Suprapubic skin (tissue), 4 donors: ENCODE data around the gene PARN.
A peak's percentile ranks its signal among the peaks of the same experiment; 100 is the strongest.
"Not testable (repeated sequence)": the region's sequence is repeated elsewhere in the genome, so short reads cannot be mapped to it uniquely, and the experiment has no call there.

Experiments
- CTCF ChIP-seq, 2 donors: fragments of 200-600 bp in 1 of 2; fragments of 450-650 bp in 1 of 2; sonication (generic) in 1 of 2; IDR thresholded peaks; one replicate each; pipeline ENCODE4 v1.5.1; 2016 to 2019; ENCODE audit warnings: antibody characterized with exemption in 2 of 2, mild to moderate bottlenecking in 1 of 2, moderate library complexity in 1 of 2
- EP300 ChIP-seq: sonication (generic); formaldehyde crosslinking; IDR thresholded peaks from one replicate; pipeline ENCODE4 v1.6.1; 2017; ENCODE audit warnings: antibody characterized with exemption
- POLR2A ChIP-seq, 2 donors: fragments of 450-650 bp; IDR thresholded peaks; one replicate each; pipeline ENCODE4 v1.6.1; 2017; ENCODE audit warnings: antibody characterized with exemption in 2 of 2, mild to moderate bottlenecking in 2 of 2, moderate library complexity in 2 of 2
- POLR2AphosphoS5 ChIP-seq, 3 donors: sonication (generic); formaldehyde crosslinking; IDR thresholded peaks; one replicate each; pipeline ENCODE4 v1.6.1; 2017; ENCODE audit warnings: antibody characterized with exemption in 3 of 3

- TF ChIP-seq CTCF (IDR thresholded peaks at IDR 0.05); POLR2A (IDR thresholded peaks at IDR 0.05); EP300: not testable (repeated sequence)
- TF ChIP-seq POLR2AphosphoS5 (IDR thresholded peaks at IDR 0.05), result peak in 1 of 3 donors; percentile 41
Observed at GRCh38 chr16:14636179-14636950, 6.3 kb upstream of the PARN start.
